Upper lobe of left lung (tissue), 4 donors: ENCODE data around the gene KIF26B.

Experiments
- POLR2A ChIP-seq, 4 donors: fragments of 450-650 bp; IDR thresholded peaks; one replicate each; pipeline ENCODE4 v1.5.1; 2016 to 2017; ENCODE audit warnings: antibody characterized with exemption in 4 of 4, mild to moderate bottlenecking in 2 of 4
- POLR2AphosphoS5 ChIP-seq, 2 donors: sonication (generic); formaldehyde crosslinking; IDR thresholded peaks; one replicate each; pipeline ENCODE4 v1.5.1; 2017; ENCODE audit warnings: antibody characterized with exemption in 2 of 2
- TF ChIP-seq, protein P1 (sequence below), 6 experiments: fragments of 450-650 bp in 4 of 6; fragments of 200-600 bp in 2 of 6; sonication (generic) in 2 of 6; IDR thresholded peaks; one replicate each; pipeline ENCODE4 v1.5.1; 2016 to 2019; ENCODE audit warnings: antibody characterized with exemption in 6 of 6

DNA sequence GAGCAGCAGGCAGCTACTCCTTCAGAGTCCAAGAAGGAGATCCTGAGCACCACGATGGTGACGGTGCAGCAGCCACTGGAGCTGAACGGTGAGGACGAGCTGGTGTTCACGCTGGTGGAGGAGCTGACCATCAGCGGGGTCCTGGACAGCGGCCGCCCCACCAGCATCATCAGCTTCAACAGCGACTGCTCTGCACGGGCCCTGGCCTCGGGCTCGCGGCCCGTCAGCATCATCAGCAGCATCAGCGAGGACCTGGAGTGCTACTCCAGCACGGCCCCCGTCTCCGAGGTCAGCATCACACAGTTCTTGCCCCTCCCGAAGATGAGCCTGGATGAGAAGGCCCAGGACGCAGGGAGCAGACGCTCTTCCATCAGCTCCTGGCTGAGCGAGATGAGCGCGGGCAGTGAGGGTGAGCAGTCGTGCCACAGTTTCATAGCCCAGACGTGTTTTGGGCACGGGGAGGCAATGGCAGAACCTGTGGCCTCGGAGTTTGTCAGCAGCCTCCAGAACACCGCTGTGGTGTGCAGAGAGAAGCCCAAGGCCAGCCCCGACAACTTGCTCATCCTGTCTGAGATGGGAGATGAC lies 531.8 kb downstream of the KIF26B start:
- TF ChIP-seq, protein P1, sequence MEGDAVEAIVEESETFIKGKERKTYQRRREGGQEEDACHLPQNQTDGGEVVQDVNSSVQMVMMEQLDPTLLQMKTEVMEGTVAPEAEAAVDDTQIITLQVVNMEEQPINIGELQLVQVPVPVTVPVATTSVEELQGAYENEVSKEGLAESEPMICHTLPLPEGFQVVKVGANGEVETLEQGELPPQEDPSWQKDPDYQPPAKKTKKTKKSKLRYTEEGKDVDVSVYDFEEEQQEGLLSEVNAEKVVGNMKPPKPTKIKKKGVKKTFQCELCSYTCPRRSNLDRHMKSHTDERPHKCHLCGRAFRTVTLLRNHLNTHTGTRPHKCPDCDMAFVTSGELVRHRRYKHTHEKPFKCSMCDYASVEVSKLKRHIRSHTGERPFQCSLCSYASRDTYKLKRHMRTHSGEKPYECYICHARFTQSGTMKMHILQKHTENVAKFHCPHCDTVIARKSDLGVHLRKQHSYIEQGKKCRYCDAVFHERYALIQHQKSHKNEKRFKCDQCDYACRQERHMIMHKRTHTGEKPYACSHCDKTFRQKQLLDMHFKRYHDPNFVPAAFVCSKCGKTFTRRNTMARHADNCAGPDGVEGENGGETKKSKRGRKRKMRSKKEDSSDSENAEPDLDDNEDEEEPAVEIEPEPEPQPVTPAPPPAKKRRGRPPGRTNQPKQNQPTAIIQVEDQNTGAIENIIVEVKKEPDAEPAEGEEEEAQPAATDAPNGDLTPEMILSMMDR (IDR thresholded peaks at IDR 0.05) = no peak
- TF ChIP-seq POLR2AphosphoS5 (IDR thresholded peaks at IDR 0.05) = no peak
- no peak for TF ChIP-seq POLR2A (IDR thresholded peaks at IDR 0.05)
